NB4 (cell line): ENCODE data around the gene DHPS.

Experiments
- MAX ChIP-seq: IDR thresholded peaks from 2 replicates; pipeline ENCODE4 v1.6.1; 2011; ENCODE audit warnings: low read depth, low read length
- MYC ChIP-seq: IDR thresholded peaks from 2 replicates; pipeline ENCODE4 v1.6.1; 2011; ENCODE audit warnings: low read depth, low read length
- POLR2A ChIP-seq: IDR thresholded peaks from 2 replicates; pipeline ENCODE4 v1.6.1; 2011; ENCODE audit warnings: mild to moderate bottlenecking; ENCODE audit not compliant: insufficient read length; ENCODE audit errors: extremely low read depth
- TF ChIP-seq, protein P1 (sequence below): IDR thresholded peaks from one replicate; pipeline ENCODE4 v1.5.1; 2012; ENCODE audit warnings: low read depth, low read length

- TF ChIP-seq POLR2A (no peak), MAX (no peak), MYC (no peak)
- TF ChIP-seq, protein P1, sequence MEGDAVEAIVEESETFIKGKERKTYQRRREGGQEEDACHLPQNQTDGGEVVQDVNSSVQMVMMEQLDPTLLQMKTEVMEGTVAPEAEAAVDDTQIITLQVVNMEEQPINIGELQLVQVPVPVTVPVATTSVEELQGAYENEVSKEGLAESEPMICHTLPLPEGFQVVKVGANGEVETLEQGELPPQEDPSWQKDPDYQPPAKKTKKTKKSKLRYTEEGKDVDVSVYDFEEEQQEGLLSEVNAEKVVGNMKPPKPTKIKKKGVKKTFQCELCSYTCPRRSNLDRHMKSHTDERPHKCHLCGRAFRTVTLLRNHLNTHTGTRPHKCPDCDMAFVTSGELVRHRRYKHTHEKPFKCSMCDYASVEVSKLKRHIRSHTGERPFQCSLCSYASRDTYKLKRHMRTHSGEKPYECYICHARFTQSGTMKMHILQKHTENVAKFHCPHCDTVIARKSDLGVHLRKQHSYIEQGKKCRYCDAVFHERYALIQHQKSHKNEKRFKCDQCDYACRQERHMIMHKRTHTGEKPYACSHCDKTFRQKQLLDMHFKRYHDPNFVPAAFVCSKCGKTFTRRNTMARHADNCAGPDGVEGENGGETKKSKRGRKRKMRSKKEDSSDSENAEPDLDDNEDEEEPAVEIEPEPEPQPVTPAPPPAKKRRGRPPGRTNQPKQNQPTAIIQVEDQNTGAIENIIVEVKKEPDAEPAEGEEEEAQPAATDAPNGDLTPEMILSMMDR, result no peak
Measured at GRCh38 chr19:12695096-12695495, 13.4 kb upstream of the DHPS start.
